ACC112 (cell line): Measurements from ENCODE around the gene SLC52A3.

ENCODE experiments used
- H2AFZ ChIP-seq: fragments of 200-600 bp; sonication (generic); one replicate; pipeline ENCODE4 v1.6.0; 2017; ENCODE audit warnings: antibody characterized with exemption, low read length; ENCODE audit not compliant: unreplicated experiment
- H3K27ac ChIP-seq: fragments of 200-600 bp; sonication (generic); 2 replicates; pipeline ENCODE4 v1.5.1; 2014; ENCODE audit warnings: low read depth, mild to moderate bottlenecking, antibody characterized with exemption, low read length, moderate library complexity
- H3K27me3 ChIP-seq: fragments of 200-600 bp; sonication (generic); 2 replicates; pipeline ENCODE4 v1.6.1; 2014; ENCODE audit warnings: mild to moderate bottlenecking, antibody characterized with exemption, low read length, moderate library complexity, mixed read lengths; ENCODE audit not compliant: insufficient read depth
- H3K36me3 ChIP-seq: fragments of 200-600 bp; sonication (generic); 2 replicates; pipeline ENCODE4 v1.6.1; 2016; ENCODE audit warnings: mild to moderate bottlenecking, antibody characterized with exemption, low read length, moderate library complexity, mixed read lengths; ENCODE audit not compliant: insufficient read depth
- H3K4me1 ChIP-seq: fragments of 200-600 bp; sonication (generic); one replicate; pipeline ENCODE4 v1.6.1; 2016; ENCODE audit warnings: low read length, mixed read lengths; ENCODE audit not compliant: insufficient read depth, unreplicated experiment, control insufficient read depth
- H3K4me3 ChIP-seq: fragments of 200-600 bp; sonication (generic); 2 replicates; pipeline ENCODE4 v1.5.1; 2014; ENCODE audit warnings: mild to moderate bottlenecking, low read depth, low read length
- H3K79me2 ChIP-seq: fragments of 200-600 bp; sonication (generic); one replicate; pipeline ENCODE4 v1.6.0; 2016; ENCODE audit warnings: low read length; ENCODE audit not compliant: control insufficient read depth, unreplicated experiment, insufficient read depth

Gene SLC52A3

GRCh38 chr20:792248-792647 lies 23.9 kb upstream of the SLC52A3 start:
- Histone ChIP-seq H2AFZ (no peak overlapping the region), H3K27ac (no peak overlapping the region), H3K4me1 (no peaks in the 10 kb centered on the region), H3K79me2 (no peaks in the 10 kb centered on the region), H3K36me3 (no peaks in the 10 kb centered on the region), H3K4me3 (no peak overlapping the region), H3K27me3 (peaks cover 95% of the 10 kb centered on the region)

GRCh38 chr20:791056-791455 lies 22.8 kb upstream of the SLC52A3 start:
- Histone ChIP-seq H3K4me1 (no peaks in the 10 kb centered on the region), H3K4me3 (no peak overlapping the region), H3K27ac (no peak overlapping the region), H3K27me3 (peaks cover 93% of the 10 kb centered on the region), H3K79me2 (no peaks in the 10 kb centered on the region), H2AFZ (no peak overlapping the region), H3K36me3 (no peaks in the 10 kb centered on the region)

- H3K27me3 ChIP-seq: peaks cover 81% of the 10 kb centered on the region
- H3K36me3 ChIP-seq: no peaks in the 10 kb centered on the region
- H2AFZ ChIP-seq: no peak overlapping the region
Observed at GRCh38 chr20:787825-788224, 19.5 kb upstream of the SLC52A3 start.

DNA sequence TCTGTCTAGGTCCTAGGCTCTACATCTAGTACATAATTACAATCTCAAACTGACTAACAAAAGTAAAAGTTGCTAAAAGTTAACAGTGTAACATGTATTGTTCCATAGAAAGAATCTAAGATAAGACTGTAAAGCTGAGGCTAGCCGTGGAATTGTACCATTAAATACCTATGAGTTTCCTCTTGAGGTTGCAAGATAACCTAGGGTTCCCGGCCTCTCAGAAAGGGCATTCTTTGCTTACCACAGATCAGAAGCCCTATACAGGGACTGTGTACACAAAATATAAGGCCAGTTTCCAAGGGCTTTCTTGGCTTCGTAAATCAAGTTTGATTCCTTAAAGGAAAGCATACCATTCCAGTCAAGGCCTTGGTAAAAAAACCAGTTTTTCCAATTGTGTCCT lies 11.5 kb upstream of the SLC52A3 start:
- Histone ChIP-seq H3K27ac (no peak overlapping the region), H2AFZ (no peak overlapping the region), H3K79me2 (no peaks in the 10 kb centered on the region), H3K4me3 (no peak overlapping the region), H3K27me3 (peaks cover 48% of the 10 kb centered on the region), H3K36me3 (no peaks in the 10 kb centered on the region), H3K4me1 (no peaks in the 10 kb centered on the region)

More at GRCh38 chr20:787825-788224, 19.5 kb upstream of the SLC52A3 start:
- Histone ChIP-seq H3K4me1 (no peaks in the 10 kb centered on the region), H3K4me3 (no peak overlapping the region), H3K79me2 (no peaks in the 10 kb centered on the region), H3K27ac (no peak overlapping the region)

DNA sequence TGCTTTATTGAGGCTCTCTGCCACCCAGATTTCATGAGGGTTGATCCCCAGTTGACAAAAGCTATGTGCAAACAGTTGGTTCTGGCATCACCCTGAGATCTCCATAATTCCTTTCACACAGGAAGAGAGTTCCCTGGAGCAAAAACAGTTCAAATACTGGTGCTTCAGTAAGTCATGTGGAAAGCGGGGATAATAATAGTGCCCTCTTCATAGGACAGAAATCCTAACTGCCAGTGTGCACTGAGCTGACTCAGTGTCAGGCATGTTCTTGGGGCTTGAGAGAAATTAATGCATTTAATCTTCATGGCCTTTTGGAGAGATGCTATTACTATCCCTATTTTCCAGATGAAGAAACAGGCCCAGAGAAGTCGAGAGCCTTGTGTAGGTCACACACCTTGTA lies 7.9 kb upstream of the SLC52A3 start:
- no peaks in the 10 kb centered on the region for H3K36me3 ChIP-seq

DNA sequence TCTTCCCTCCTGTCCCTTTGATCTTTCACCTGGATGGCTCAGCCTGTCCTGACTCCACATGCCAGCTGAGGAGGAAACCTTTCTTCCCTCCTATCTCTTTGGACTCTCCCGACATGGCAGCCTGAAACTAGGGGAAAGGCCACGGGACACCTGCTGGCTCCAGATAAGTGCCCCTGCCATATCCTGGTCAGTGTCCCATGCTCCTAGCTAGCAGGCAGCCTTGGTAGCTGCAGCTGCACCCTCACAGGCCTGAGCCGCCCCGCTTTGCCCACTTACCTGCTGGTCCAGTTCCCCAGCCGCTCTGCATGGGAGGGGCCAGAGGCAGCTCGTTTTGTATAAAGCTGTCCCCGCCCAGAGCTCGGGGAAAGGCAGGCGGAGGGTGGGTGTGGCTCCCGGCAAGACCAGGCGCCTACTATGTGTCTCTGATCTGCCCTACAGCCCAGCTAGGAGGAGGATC lies 7.4 kb upstream of the SLC52A3 start:
- no peaks in the 10 kb centered on the region for H3K36me3 ChIP-seq
- H3K27ac ChIP-seq: no peak overlapping the region
- H2AFZ ChIP-seq: no peak overlapping the region
- H3K27me3 ChIP-seq: peaks cover 76% of the 10 kb centered on the region
- no peaks in the 10 kb centered on the region for H3K79me2 ChIP-seq
- no peaks in the 10 kb centered on the region for H3K4me1 ChIP-seq
- no peak overlapping the region for H3K4me3 ChIP-seq

More for the DNA sequence above, 7.9 kb upstream of the SLC52A3 start:
- no peak overlapping the region for H3K27ac ChIP-seq
- no peak overlapping the region for H2AFZ ChIP-seq
- H3K79me2 ChIP-seq: no peaks in the 10 kb centered on the region
- no peak overlapping the region for H3K4me3 ChIP-seq
- H3K27me3 ChIP-seq: peaks cover 72% of the 10 kb centered on the region
- no peaks in the 10 kb centered on the region for H3K4me1 ChIP-seq

DNA sequence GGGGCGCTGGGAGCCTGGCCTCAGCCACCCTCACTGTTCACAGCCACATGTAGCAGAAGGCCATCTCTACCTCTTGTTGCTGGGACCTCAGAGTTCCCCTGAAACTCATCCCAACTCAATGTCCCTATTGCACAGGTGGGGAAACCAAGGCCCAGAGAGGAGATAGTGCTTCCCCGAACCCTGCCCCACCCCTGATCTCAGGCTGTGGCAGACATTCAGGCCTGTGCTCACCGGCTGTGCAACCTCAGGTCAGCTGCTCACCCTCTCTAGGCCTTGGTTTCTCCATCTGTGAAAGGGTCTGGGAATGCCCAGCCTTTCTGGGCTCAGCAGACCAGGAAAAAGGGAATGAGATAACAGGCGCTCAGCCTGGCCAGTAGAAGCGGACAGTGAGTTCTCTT lies 6.4 kb upstream of the SLC52A3 start:
- Histone ChIP-seq H3K79me2 (no peaks in the 10 kb centered on the region), H3K4me3 (no peak overlapping the region), H2AFZ (no peak overlapping the region), H3K4me1 (no peaks in the 10 kb centered on the region), H3K27me3 (peaks cover 80% of the 10 kb centered on the region), H3K36me3 (no peaks in the 10 kb centered on the region), H3K27ac (no peak overlapping the region)

- H3K27me3 ChIP-seq: peaks cover 82% of the 10 kb centered on the region
- H3K4me3 ChIP-seq: no peak overlapping the region
- H3K27ac ChIP-seq: no peak overlapping the region
- no peaks in the 10 kb centered on the region for H3K79me2 ChIP-seq
- H3K36me3 ChIP-seq: no peaks in the 10 kb centered on the region
- H2AFZ ChIP-seq: no peak overlapping the region
- no peaks in the 10 kb centered on the region for H3K4me1 ChIP-seq
Observed at GRCh38 chr20:774016-774659, 5.8 kb upstream of the SLC52A3 start.

DNA sequence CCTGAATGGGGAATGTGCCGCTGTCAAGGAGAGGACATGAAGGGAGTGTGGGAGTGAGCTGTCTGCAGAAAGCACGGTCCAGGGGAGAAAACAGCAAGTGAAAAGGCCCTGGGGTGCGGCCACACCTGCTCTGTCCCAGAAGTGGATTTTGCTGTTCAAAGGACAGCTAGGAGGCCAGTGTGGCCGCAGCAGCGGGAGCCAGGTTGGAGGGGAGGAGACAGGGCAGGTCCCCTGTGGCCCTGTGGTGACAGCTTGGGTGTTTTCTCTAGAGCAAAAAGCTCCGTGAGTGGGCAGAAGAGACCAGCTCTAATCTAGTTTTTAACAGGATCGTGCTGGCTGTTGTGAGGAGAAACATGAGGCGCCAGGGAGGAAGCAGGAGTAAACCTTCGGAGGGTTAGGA lies 4.5 kb upstream of the SLC52A3 start:
- Histone ChIP-seq H3K36me3 (no peaks in the 10 kb centered on the region), H3K4me1 (no peaks in the 10 kb centered on the region), H3K27ac (no peak overlapping the region), H3K79me2 (no peaks in the 10 kb centered on the region), H2AFZ (no peak overlapping the region), H3K27me3 (peaks cover 90% of the 10 kb centered on the region), H3K4me3 (no peak overlapping the region)

GRCh38 chr20:771741-772464 lies 3.6 kb upstream of the SLC52A3 start:
- Histone ChIP-seq H3K4me3 (no peak overlapping the region), H3K79me2 (no peaks in the 10 kb centered on the region), H3K4me1 (no peaks in the 10 kb centered on the region), H2AFZ (no peak overlapping the region), H3K27me3 (peaks cover 87% of the 10 kb centered on the region), H3K36me3 (no peaks in the 10 kb centered on the region), H3K27ac (no peak overlapping the region)

- H3K79me2 ChIP-seq: no peaks in the 10 kb centered on the region
- no peaks in the 10 kb centered on the region for H3K36me3 ChIP-seq
- peaks cover 85% of the 10 kb centered on the region for H3K27me3 ChIP-seq
- no peak overlapping the region for H3K4me3 ChIP-seq
- H3K27ac ChIP-seq: no peak overlapping the region
- H2AFZ ChIP-seq: no peak overlapping the region
- no peaks in the 10 kb centered on the region for H3K4me1 ChIP-seq
Observed at GRCh38 chr20:770691-771090, 2.4 kb upstream of the SLC52A3 start.
